ENCODE measurements around the gene MATCAP1.

MATCAP1 gene

GRCh38 chr16:67147437-67148140 lies 36.2 kb downstream of the MATCAP1 start:
- no peak for TF ChIP-seq CTCF (IDR thresholded peaks at IDR 0.05)

- no peak for TF ChIP-seq CTCF (IDR thresholded peaks at IDR 0.05)
Measured at GRCh38 chr16:67146523-67147357, 37.0 kb downstream of the MATCAP1 start.

- no peak for TF ChIP-seq CTCF (IDR thresholded peaks at IDR 0.05)
Measured at GRCh38 chr16:67145746-67146145, 38.0 kb downstream of the MATCAP1 start.

- no peak for TF ChIP-seq CTCF (IDR thresholded peaks at IDR 0.05)
Measured at GRCh38 chr16:67144943-67145342, 38.8 kb downstream of the MATCAP1 start.

GRCh38 chr16:67142342-67142741 lies 41.4 kb downstream of the MATCAP1 start:
- TF ChIP-seq CTCF (IDR thresholded peaks at IDR 0.05) = no peak

GRCh38 chr16:67141391-67141790 lies 42.4 kb downstream of the MATCAP1 start:
- no peak for TF ChIP-seq CTCF (IDR thresholded peaks at IDR 0.05)

- TF ChIP-seq CTCF (IDR thresholded peaks at IDR 0.05) = no peak
Measured at GRCh38 chr16:67137605-67138004, 46.2 kb downstream of the MATCAP1 start.

All from LNCAP (cell line).